HepG2 (cell line): Measurements from ENCODE around the gene BPHL. TPM values are rescaled to one million over a fixed set of nuclear protein-coding genes. Genes with fewer than 3 reads are reported as not detected.

Experiments
- CEBPZ ChIP-seq: IDR thresholded peaks from 2 replicates; pipeline ENCODE4 v1.6.1; 2012; ENCODE audit warnings: low read length, improper control_type of control experiment
- DPF2 ChIP-seq: sonication (generic); formaldehyde crosslinking; IDR thresholded peaks from 2 replicates; pipeline ENCODE4 v1.4.0; 2020; ENCODE audit warnings: mild to moderate bottlenecking, low read depth, missing genetic modification reagents, borderline replicate concordance
- E2F2 ChIP-seq: sonication (generic); formaldehyde crosslinking; IDR thresholded peaks from 2 replicates; pipeline ENCODE4 v1.4.0; 2020; ENCODE audit warnings: missing genetic modification reagents, borderline replicate concordance
- FOXP1 ChIP-seq, 2 experiments: fragments of 450-650 bp in 1 of 2; IDR thresholded peaks; 2 replicates each; pipeline ENCODE4 v1.6.1; 2017 to 2018; ENCODE audit warnings: antibody characterized with exemption in 1 of 2
- JUNB ChIP-seq: sonication (generic); formaldehyde crosslinking; IDR thresholded peaks from 2 replicates; pipeline ENCODE4 v1.8.0; 2022; ENCODE audit warnings: missing genetic modification reagents, mild to moderate bottlenecking, borderline replicate concordance
- PAF1 ChIP-seq: IDR thresholded peaks from 2 replicates; pipeline ENCODE4 v1.6.1; 2016; ENCODE audit warnings: missing genetic modification reagents, missing compliant biosample characterization
- RBM22 ChIP-seq: fragments of 200-400 bp; formaldehyde crosslinking; optimal IDR thresholded peaks from 2 replicates; pipeline ENCODE3; 2017; ENCODE audit warnings: mild to moderate bottlenecking, low read length, moderate library complexity
- RXRB ChIP-seq: IDR thresholded peaks from 2 replicates; pipeline ENCODE4 v1.6.1; 2016; ENCODE audit warnings: borderline replicate concordance, missing genetic modification reagents, missing compliant biosample characterization
- SMARCC2 ChIP-seq: fragments of 450-650 bp; IDR thresholded peaks from 2 replicates; pipeline ENCODE4 v1.6.1; 2017; ENCODE audit warnings: antibody characterized with exemption, mild to moderate bottlenecking
- SNAPC4 ChIP-seq: sonication (generic); formaldehyde crosslinking; IDR thresholded peaks from 2 replicates; pipeline ENCODE4 v1.4.0; 2020; ENCODE audit warnings: mild to moderate bottlenecking, missing genetic modification reagents
- ZBTB38 ChIP-seq: sonication (generic); formaldehyde crosslinking; IDR thresholded peaks from 2 replicates; pipeline ENCODE4 v1.5.1; 2020; ENCODE audit warnings: mild to moderate bottlenecking, missing genetic modification reagents
- ZFP62 ChIP-seq: sonication (generic); formaldehyde crosslinking; IDR thresholded peaks from 2 replicates; pipeline ENCODE4 v1.4.0; 2020; ENCODE audit warnings: missing genetic modification reagents
- ZKSCAN1 ChIP-seq: fragments of 150-350 bp; IDR thresholded peaks from 2 replicates; pipeline ENCODE4 v1.6.1; 2014; ENCODE audit warnings: low read length
- ZNF251 ChIP-seq: sonication (generic); formaldehyde crosslinking; IDR thresholded peaks from 2 replicates; pipeline ENCODE4 v1.9.0; 2021; ENCODE audit warnings: mild to moderate bottlenecking, missing genetic modification reagents
- ZNF331 ChIP-seq: sonication (generic); formaldehyde crosslinking; IDR thresholded peaks from 2 replicates; pipeline ENCODE4 v1.4.0; 2020; ENCODE audit warnings: missing genetic modification reagents
- ZNF781 ChIP-seq: sonication (generic); formaldehyde crosslinking; IDR thresholded peaks from 2 replicates; pipeline ENCODE4 v1.5.1; 2020; ENCODE audit warnings: borderline replicate concordance, mild to moderate bottlenecking, missing genetic modification reagents; ENCODE audit errors: not compliant biosample characterization
- polyA plus RNA-seq, 8 experiments: library from polyadenylated mRNA; depleted of rRNA in 3 of 8; stranded (reverse) in 7 of 8; unstranded in 1 of 8; fragments of >200 nt; fragmentation: Illumina TruSeq in 4 of 8; extraction: Trizol in 4 of 8; gene quantifications; 2 replicates each; pipeline versions ENCODE4 v1.2.1 to v1.2.3, GENCODE V29; 2011 to 2016; ENCODE audit warnings: low read depth in 4 of 8, missing spikeins in 1 of 8, mixed read lengths in 1 of 8; ENCODE audit not compliant: insufficient read depth in 1 of 8
- total RNA-seq, 5 experiments: library from RNA; depleted of rRNA; stranded (reverse); fragments of >200 nt; fragmentation: Illumina TruSeq; extraction: Trizol; gene quantifications; 2 replicates each; pipeline ENCODE4 v1.2.3, GENCODE V29; 2016; ENCODE audit warnings: low read depth in 1 of 5
- TF ChIP-seq, protein P1 (sequence below): sonication (generic); formaldehyde crosslinking; IDR thresholded peaks from 2 replicates; pipeline ENCODE4 v1.4.0; 2020; ENCODE audit warnings: missing genetic modification reagents, mild to moderate bottlenecking, borderline replicate concordance
- TF ChIP-seq, protein P2 (sequence below): sonication (generic); formaldehyde crosslinking; IDR thresholded peaks from 2 replicates; pipeline ENCODE4 v1.8.1; 2023; ENCODE audit warnings: missing genetic modification reagents, mild to moderate bottlenecking, borderline replicate concordance

Gene BPHL
- total and polyA plus RNA-seq, 2 of the 13 experiments (the other 11 are each of a cell fraction or from before 2014, with no cell fraction given) = 37.8 to 39.5 TPM

- no peak for TF ChIP-seq PAF1 (CRISPR knock-in tag)
- TF ChIP-seq CEBPZ = no peak
- peak; percentile 84; the same call in 1 of the 2 replicates for TF ChIP-seq ZNF331 (CRISPR knock-in tag)
- TF ChIP-seq SNAPC4 (CRISPR knock-in tag) = peak; percentile 65; the same call in 1 of the 2 replicates
- TF ChIP-seq, protein P1, sequence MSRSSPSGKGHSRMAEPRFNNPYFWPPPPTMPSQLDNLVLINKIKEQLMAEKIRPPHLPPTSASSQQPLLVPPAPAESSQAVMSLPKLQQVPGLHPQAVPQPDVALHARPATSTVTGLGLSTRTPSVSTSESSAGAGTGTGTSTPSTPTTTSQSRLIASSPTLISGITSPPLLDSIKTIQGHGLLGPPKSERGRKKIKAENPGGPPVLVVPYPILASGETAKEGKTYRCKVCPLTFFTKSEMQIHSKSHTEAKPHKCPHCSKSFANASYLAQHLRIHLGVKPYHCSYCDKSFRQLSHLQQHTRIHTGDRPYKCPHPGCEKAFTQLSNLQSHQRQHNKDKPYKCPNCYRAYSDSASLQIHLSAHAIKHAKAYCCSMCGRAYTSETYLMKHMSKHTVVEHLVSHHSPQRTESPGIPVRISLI = no peak; the same call in 1 of the 2 replicates
- no peak for TF ChIP-seq ZNF251 (CRISPR knock-in tag)
- TF ChIP-seq RXRB = peak; percentile 59; the same call in 1 of the 2 replicates
- TF ChIP-seq, protein P2, sequence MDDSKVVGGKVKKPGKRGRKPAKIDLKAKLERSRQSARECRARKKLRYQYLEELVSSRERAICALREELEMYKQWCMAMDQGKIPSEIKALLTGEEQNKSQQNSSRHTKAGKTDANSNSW (CRISPR knock-in tag) = no peak
- no peak for TF ChIP-seq SMARCC2
- TF ChIP-seq FOXP1 (IDR thresholded peaks at IDR 0.05) = no peak
- no peak for TF ChIP-seq FOXP1 (CRISPR knock-in tag; IDR thresholded peaks at IDR 0.05)
- TF ChIP-seq ZKSCAN1 = no peak
- TF ChIP-seq JUNB (CRISPR knock-in tag) = no peak; the same call in 1 of the 2 replicates
- no peak for TF ChIP-seq ZFP62
- TF ChIP-seq ZBTB38 (CRISPR knock-in tag) = peak; percentile 76
- no peak for TF ChIP-seq RBM22
- TF ChIP-seq E2F2 (CRISPR knock-in tag) = peak; percentile 48; the same call in 1 of the 2 replicates
- peak; percentile 50; the same call in 1 of the 2 replicates for TF ChIP-seq DPF2
- TF ChIP-seq ZNF781 (CRISPR knock-in tag) = peak; percentile 79
These were observed 44.2 kb downstream of the BPHL start (continued) for GRCh38 chr6:3162565-3163247.
